SK-N-SH treated with all-trans-retinoic acid at 6 μM for 48 hours (cell line): ENCODE results near the gene MT1F.

Source experiments
- ARNTL ChIP-seq: fragments of 450-650 bp; formaldehyde crosslinking; IDR thresholded peaks from 2 replicates; pipeline ENCODE4 v1.5.0; 2020; ENCODE audit warnings: low read depth, mild to moderate bottlenecking, moderate library complexity, borderline replicate concordance
- GLIS3 ChIP-seq: fragments of 250-450 bp; sonication (Bioruptor Pico); IDR thresholded peaks from 2 replicates; pipeline ENCODE4 v1.5.0; 2020; ENCODE audit warnings: mild to moderate bottlenecking, moderate library complexity
- OSR1 ChIP-seq: fragments of 250-450 bp; sonication (Bioruptor Pico); IDR thresholded peaks from 2 replicates; pipeline ENCODE4 v1.8.0; 2022; ENCODE audit warnings: moderate library complexity, mild to moderate bottlenecking, inconsistent platforms
- PPARA ChIP-seq: fragments of 250-450 bp; sonication (Bioruptor Pico); IDR thresholded peaks from 2 replicates; pipeline ENCODE4 v1.5.0; 2020; ENCODE audit warnings: mild to moderate bottlenecking, borderline replicate concordance
- RARB ChIP-seq: fragments of 250-450 bp; sonication (Bioruptor Pico); IDR thresholded peaks from 2 replicates; pipeline ENCODE4 v1.8.0; 2021; ENCODE audit warnings: mild to moderate bottlenecking, moderate library complexity
- TCF4 ChIP-seq: fragments of 250-450 bp; sonication (Bioruptor Pico); IDR thresholded peaks from 2 replicates; pipeline ENCODE4 v1.8.0; 2021; ENCODE audit warnings: mild to moderate bottlenecking, moderate library complexity, borderline replicate concordance
- ZFP3 ChIP-seq: fragments of 250-450 bp; sonication (Bioruptor Pico); IDR thresholded peaks from 2 replicates; pipeline ENCODE4 v1.5.0; 2020; ENCODE audit warnings: mild to moderate bottlenecking, moderate library complexity
- ZFP30 ChIP-seq: fragments of 450-650 bp; formaldehyde crosslinking; IDR thresholded peaks from 2 replicates; pipeline ENCODE4 v1.5.0; 2022; ENCODE audit warnings: mild to moderate bottlenecking, moderate library complexity
- ZNF565 ChIP-seq: fragments of 450-650 bp; formaldehyde crosslinking; conservative IDR thresholded peaks from 2 replicates; pipeline ENCODE4 v1.5.0; 2020; ENCODE audit warnings: low read depth, mild to moderate bottlenecking, moderate library complexity
- TF ChIP-seq, protein P1 (sequence below): fragments of 250-450 bp; sonication (Bioruptor Pico); IDR thresholded peaks from 2 replicates; pipeline ENCODE4 v1.8.0; 2020; ENCODE audit warnings: mild to moderate bottlenecking, moderate library complexity, borderline replicate concordance

DNA sequence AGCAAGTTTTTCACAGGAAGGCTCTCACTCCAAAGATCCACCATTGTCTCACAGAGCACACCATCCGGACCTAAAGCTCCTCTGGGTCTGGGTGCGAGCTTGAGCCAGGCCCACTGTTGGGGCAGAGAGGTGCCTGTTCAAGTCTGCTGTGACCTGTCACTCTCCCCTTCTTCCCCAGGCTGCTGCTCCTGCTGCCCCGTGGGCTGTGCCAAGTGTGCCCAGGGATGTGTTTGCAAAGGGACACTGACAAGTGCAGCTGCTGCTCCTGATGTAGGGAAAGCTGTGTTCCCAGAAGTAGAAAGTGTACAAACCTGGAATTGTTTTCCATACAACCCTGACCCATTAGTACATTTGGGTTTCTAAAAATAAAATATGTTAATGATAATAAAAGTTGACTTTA lies 19.7 kb downstream of the MT1F start:
- TF ChIP-seq ZNF565 (CRISPR knock-in tag), result no peak
- TF ChIP-seq RARB (CRISPR knock-in tag), result no peak
- no peak for TF ChIP-seq ZFP30
- TF ChIP-seq, protein P1, sequence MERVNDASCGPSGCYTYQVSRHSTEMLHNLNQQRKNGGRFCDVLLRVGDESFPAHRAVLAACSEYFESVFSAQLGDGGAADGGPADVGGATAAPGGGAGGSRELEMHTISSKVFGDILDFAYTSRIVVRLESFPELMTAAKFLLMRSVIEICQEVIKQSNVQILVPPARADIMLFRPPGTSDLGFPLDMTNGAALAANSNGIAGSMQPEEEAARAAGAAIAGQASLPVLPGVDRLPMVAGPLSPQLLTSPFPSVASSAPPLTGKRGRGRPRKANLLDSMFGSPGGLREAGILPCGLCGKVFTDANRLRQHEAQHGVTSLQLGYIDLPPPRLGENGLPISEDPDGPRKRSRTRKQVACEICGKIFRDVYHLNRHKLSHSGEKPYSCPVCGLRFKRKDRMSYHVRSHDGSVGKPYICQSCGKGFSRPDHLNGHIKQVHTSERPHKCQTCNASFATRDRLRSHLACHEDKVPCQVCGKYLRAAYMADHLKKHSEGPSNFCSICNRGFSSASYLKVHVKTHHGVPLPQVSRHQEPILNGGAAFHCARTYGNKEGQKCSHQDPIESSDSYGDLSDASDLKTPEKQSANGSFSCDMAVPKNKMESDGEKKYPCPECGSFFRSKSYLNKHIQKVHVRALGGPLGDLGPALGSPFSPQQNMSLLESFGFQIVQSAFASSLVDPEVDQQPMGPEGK (CRISPR knock-in tag), result no peak
- no peak for TF ChIP-seq TCF4 (CRISPR knock-in tag)
- TF ChIP-seq OSR1 (CRISPR knock-in tag), result no peak
- TF ChIP-seq ARNTL (CRISPR knock-in tag), result no peak
- TF ChIP-seq ZFP3, result no peak
- no peak for TF ChIP-seq GLIS3 (CRISPR knock-in tag)
- no peak for TF ChIP-seq PPARA (CRISPR knock-in tag)
